Testis (tissue), 3 donors: ENCODE measurements around the gene KLF5. TPM values are rescaled to one million over a fixed set of nuclear protein-coding genes. Genes with fewer than 3 reads are reported as not detected.

Experiments used
- DNase-seq: peaks from one replicate; pipeline ENCODE4 v3.0.0-alpha.2; 2019
- H3K27ac ChIP-seq, 2 donors: fragments of 200-600 bp; sonication (generic); one replicate each; pipeline ENCODE4 v1.5.1; 2019
- H3K27me3 ChIP-seq: fragments of 200-600 bp; sonication (generic); one replicate; pipeline ENCODE4 v1.5.1; 2019
- H3K36me3 ChIP-seq: fragments of 200-600 bp; sonication (generic); one replicate; pipeline ENCODE4 v1.5.1; 2017; ENCODE audit warnings: low read depth; ENCODE audit errors: missing control alignments
- H3K4me1 ChIP-seq: fragments of 200-600 bp; sonication (generic); one replicate; pipeline ENCODE4 v1.5.1; 2019
- H3K4me3 ChIP-seq, 2 donors: fragments of 200-600 bp; sonication (generic); one replicate each; pipeline ENCODE4 v1.5.1; 2017 to 2019
- H3K9me3 ChIP-seq: fragments of 200-600 bp; sonication (generic); one replicate; pipeline ENCODE4 v1.5.1; 2017
- POLR2A ChIP-seq: fragments of 450-650 bp; IDR thresholded peaks from one replicate; pipeline ENCODE4 v1.6.1; 2017; ENCODE audit warnings: antibody characterized with exemption, mild to moderate bottlenecking, moderate library complexity
- WGBS, 2 donors: methylation state at CpG; one replicate each; pipeline ENCODE4 v1.1.5; 2018; 5-methylcytosine and 5-hydroxymethylcytosine counted together
- intact Hi-C: fragments of 100-400 bp; cut with DNase I; formaldehyde crosslinking; loops from one replicate; pipeline ENCODE4 v1.15.1; 2023; ENCODE audit warnings: low total_unique reads
- polyA plus RNA-seq: library from polyadenylated mRNA; stranded (reverse); fragments of 350-450 nt; fragmentation: Illumina TruSeq; extraction: RNeasy Lipid Tissue Mini Kit (QIAGEN cat#74804); gene quantifications from one replicate; pipeline ENCODE4 v1.2.3, GENCODE V29; 2014; ENCODE audit warnings: low read depth, low replicate concordance; ENCODE audit not compliant: insufficient read depth
- total RNA-seq, 2 donors: library from RNA; depleted of rRNA; stranded (reverse); fragments of >200 nt; gene quantifications; one replicate each; pipeline ENCODE4 v1.2.3, GENCODE V29; 2016
- TF ChIP-seq, protein P1 (sequence below), 3 experiments: fragments of 450-650 bp in 2 of 3; fragments of 200-600 bp in 1 of 3; sonication (generic) in 1 of 3; IDR thresholded peaks; one replicate each; pipeline ENCODE4 v1.5.1; 2016 to 2019; ENCODE audit warnings: antibody characterized with exemption in 3 of 3, mild to moderate bottlenecking in 2 of 3, moderate library complexity in 1 of 3

The KLF5 gene
- total and polyA plus RNA-seq, 3 donors from 2014 or later, result 17.2 to 92.6 (median 25.2) TPM

DNA sequence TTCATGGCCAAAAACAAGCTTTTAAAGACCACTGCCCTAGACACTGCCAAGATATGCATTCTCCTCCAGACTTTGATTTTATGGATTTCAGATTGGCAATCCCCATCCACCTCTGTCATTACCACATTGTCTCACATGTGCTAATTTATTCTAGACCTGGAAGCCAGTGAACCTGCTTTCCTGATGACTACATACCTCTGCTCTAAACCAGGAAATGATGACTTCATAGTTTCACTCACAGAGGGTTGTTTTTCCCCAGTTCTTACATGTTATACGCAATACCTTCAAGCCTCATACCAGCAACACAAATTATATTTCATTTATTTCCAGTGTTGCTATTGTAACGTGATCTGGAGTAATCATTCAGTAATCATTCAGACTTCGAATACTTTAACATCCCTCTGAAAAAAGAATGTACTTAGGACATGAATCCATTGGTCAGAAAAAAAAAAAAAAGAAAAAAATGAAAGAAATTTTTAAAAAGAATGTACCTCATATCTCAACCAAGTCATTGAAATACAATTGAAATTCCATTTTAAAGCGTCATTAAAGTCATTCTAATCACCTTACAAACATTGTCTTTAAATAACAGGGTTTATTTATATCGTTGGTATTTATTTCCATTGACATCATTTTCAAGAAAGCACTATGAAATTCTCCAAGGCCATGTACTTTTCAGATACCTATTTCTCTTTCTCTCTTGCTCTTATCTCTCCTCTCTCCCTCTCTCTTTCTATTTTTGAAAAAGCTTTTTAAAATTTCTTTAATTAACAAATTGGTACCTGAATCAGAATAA, 33.4 kb upstream of the KLF5 start:
- DNase-seq, result no peak
- no peaks in the 10 kb centered on the region for H3K27me3 ChIP-seq
- WGBS, 2 donors, result 74% methylated on average over 5 of the region's 5 CpGs

DNA sequence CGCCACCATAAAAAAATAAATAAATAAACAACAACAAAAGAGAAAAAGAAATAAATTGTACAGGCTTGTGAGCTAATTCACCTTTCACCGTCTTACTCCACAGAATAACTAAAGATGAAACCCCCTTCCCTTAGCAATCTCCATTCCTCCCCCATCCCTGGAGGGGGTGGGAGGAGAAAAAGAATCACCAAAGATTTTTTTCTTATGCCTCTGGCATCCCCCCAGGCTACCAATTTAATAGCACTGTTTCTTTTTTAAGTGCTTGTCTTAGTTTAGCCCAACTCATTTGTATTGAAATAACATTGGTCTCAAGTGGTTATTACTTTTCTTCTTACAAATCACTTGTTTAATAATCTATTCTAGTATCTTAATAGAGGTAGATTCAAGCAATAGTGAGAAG, 23.9 kb upstream of the KLF5 start:
- no peaks in the 10 kb centered on the region for H3K9me3 ChIP-seq
- no peaks in the 10 kb centered on the region for H3K36me3 ChIP-seq
- 93 to 98% methylated on average over 2 of the region's 2 CpGs for whole genome bisulfite sequencing, 2 donors
- H3K4me3 ChIP-seq, result no peak overlapping the region
- no peaks in the 10 kb centered on the region for H3K27me3 ChIP-seq
- intact Hi-C loops, result no loop called here
- H3K27ac ChIP-seq, result no peak overlapping the region
- no peak for DNase-seq
- H3K4me1 ChIP-seq, result no peaks in the 10 kb centered on the region
- TF ChIP-seq, protein P1, sequence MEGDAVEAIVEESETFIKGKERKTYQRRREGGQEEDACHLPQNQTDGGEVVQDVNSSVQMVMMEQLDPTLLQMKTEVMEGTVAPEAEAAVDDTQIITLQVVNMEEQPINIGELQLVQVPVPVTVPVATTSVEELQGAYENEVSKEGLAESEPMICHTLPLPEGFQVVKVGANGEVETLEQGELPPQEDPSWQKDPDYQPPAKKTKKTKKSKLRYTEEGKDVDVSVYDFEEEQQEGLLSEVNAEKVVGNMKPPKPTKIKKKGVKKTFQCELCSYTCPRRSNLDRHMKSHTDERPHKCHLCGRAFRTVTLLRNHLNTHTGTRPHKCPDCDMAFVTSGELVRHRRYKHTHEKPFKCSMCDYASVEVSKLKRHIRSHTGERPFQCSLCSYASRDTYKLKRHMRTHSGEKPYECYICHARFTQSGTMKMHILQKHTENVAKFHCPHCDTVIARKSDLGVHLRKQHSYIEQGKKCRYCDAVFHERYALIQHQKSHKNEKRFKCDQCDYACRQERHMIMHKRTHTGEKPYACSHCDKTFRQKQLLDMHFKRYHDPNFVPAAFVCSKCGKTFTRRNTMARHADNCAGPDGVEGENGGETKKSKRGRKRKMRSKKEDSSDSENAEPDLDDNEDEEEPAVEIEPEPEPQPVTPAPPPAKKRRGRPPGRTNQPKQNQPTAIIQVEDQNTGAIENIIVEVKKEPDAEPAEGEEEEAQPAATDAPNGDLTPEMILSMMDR (IDR thresholded peaks at IDR 0.05), result no peak
- TF ChIP-seq POLR2A, result no peak

More for the DNA sequence above, 33.4 kb upstream of the KLF5 start:
- Histone ChIP-seq H3K4me3 (no peak overlapping the region), H3K4me1 (no peaks in the 10 kb centered on the region), H3K9me3 (no peaks in the 10 kb centered on the region), H3K27ac (no peak overlapping the region), H3K36me3 (no peaks in the 10 kb centered on the region)
- intact Hi-C loops, result no loop called here
- TF ChIP-seq POLR2A, result no peak
- TF ChIP-seq, protein P1 (IDR thresholded peaks at IDR 0.05), result no peak

DNA sequence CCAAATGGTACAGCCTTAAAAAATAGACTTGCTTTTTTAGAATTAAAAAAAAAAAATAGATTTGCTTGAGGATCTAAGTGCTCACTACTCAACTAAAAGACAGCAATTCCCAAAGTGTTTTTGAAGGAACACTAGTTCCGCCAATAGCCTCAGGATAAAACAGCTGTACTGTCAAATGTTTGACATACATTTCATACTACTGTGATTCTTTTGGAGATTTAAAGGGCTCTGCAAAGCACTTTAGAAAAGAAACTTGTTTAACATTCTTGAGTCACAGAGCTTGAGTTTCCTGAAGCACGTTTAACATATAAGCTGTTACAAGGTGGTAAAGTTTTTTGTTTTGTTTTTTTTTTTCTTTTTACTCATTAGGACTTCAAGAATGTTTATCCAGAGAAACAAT, 23.1 kb upstream of the KLF5 start:
- WGBS, 2 donors, result 74 to 81% methylated on average over 2 of the region's 2 CpGs

DNA sequence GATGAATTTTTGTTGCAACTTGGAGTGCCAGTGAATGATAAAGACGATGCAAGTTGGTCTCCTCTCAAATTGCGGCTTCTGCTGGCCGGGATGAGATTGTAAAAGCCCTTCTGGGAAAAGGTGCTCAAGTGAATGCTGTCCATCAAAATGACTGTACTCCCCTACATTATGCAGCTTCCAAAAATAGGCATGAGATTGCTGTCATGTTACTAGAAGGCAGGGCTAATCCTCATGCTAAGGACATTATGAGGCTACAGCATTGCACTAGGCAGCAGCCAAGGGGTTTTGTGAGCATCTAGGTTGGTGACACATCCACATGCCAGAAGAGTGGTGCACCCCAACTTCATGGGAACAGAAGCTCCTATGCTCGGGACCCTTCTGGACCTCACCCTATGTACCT, 22.2 kb upstream of the KLF5 start:
- H3K4me3 ChIP-seq, result no peak overlapping the region
- no peaks in the 10 kb centered on the region for H3K4me1 ChIP-seq
- 87% methylated on average over 4 of the region's 4 CpGs for WGBS, 2 donors
- no peak for DNase-seq
- no peaks in the 10 kb centered on the region for H3K36me3 ChIP-seq
- H3K27ac ChIP-seq, result no peak overlapping the region
- no peaks in the 10 kb centered on the region for H3K9me3 ChIP-seq
- intact Hi-C loops, result no loop called here
- TF ChIP-seq, protein P1 (IDR thresholded peaks at IDR 0.05), result no peak
- TF ChIP-seq POLR2A, result no peak
- H3K27me3 ChIP-seq, result no peaks in the 10 kb centered on the region

More for the DNA sequence above, 23.1 kb upstream of the KLF5 start:
- no peaks in the 10 kb centered on the region for H3K4me1 ChIP-seq
- H3K4me3 ChIP-seq, result no peak overlapping the region
- no peak for DNase-seq
- no peak overlapping the region for H3K27ac ChIP-seq
- TF ChIP-seq, protein P1 (IDR thresholded peaks at IDR 0.05), result no peak
- TF ChIP-seq POLR2A, result no peak
- H3K36me3 ChIP-seq, result no peaks in the 10 kb centered on the region
- intact Hi-C loops, result no loop called here
- H3K9me3 ChIP-seq, result no peaks in the 10 kb centered on the region
- no peaks in the 10 kb centered on the region for H3K27me3 ChIP-seq

DNA sequence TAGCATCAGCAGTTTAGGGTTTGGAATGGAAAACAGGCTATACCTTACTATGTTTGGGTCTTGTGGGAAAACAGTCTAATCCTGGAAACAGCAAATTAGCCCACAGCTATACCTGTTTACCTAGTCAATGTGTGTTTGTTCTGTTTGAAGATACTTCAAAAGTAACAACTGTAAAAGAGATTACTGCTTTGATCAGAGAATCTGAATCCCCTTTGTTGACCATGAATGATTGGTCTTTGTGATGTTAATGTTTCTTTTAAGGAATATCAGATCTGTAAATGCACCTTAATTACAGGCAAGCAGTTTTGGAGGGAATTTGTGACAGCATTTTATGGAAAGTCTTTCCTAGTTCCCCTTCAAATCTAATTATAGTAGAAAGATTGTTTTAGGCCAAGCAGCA, 20.7 kb upstream of the KLF5 start:
- no peaks in the 10 kb centered on the region for H3K4me1 ChIP-seq
- no peaks in the 10 kb centered on the region for H3K36me3 ChIP-seq
- no peak for DNase-seq
- no peak overlapping the region for H3K4me3 ChIP-seq
- no peaks in the 10 kb centered on the region for H3K9me3 ChIP-seq
- intact Hi-C loops, result no loop called here
- H3K27ac ChIP-seq, result no peak overlapping the region
- H3K27me3 ChIP-seq, result no peaks in the 10 kb centered on the region
- TF ChIP-seq, protein P1 (IDR thresholded peaks at IDR 0.05), result no peak
- TF ChIP-seq POLR2A, result no peak
